C4-2B (cell line): ENCODE measurements around the gene SULT1A1.

Experiments
- ZFX ChIP-seq: fragments of 450-650 bp; IDR thresholded peaks from 2 replicates; pipeline ENCODE4 v1.6.1; 2017
- TF ChIP-seq, protein P1 (sequence below): fragments of 450-650 bp; conservative IDR thresholded peaks from 2 replicates; pipeline ENCODE4 v1.5.1; 2017; ENCODE audit warnings: mild to moderate bottlenecking

DNA sequence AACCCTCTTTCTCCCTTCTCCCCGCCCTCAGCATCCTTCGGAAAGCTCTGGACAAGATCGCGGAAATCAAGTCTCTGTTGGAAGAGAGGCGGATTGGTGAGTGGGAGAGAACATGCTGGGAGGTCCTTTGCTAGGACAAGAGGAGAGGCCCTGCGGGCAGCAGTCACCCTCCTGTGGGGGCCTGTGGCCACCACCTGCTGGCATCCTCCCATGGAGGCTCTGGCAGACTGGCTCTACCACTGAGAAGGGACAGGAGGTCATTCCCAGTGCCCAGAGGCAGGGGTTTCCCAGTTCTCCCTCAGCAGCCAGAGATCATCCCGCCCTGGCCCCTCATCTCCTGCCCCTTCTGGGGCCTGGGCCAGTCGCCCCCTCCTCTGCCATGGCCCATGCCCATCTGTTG is 20.8 kb downstream of the SULT1A1 start:
- TF ChIP-seq, protein P1, sequence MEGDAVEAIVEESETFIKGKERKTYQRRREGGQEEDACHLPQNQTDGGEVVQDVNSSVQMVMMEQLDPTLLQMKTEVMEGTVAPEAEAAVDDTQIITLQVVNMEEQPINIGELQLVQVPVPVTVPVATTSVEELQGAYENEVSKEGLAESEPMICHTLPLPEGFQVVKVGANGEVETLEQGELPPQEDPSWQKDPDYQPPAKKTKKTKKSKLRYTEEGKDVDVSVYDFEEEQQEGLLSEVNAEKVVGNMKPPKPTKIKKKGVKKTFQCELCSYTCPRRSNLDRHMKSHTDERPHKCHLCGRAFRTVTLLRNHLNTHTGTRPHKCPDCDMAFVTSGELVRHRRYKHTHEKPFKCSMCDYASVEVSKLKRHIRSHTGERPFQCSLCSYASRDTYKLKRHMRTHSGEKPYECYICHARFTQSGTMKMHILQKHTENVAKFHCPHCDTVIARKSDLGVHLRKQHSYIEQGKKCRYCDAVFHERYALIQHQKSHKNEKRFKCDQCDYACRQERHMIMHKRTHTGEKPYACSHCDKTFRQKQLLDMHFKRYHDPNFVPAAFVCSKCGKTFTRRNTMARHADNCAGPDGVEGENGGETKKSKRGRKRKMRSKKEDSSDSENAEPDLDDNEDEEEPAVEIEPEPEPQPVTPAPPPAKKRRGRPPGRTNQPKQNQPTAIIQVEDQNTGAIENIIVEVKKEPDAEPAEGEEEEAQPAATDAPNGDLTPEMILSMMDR = no peak
- TF ChIP-seq ZFX = no peak
